HPDE6-E6E7 (cell line): ENCODE data around the gene PACRG.
"Not testable (repeated sequence)": the region's sequence is repeated elsewhere in the genome, so short reads cannot be mapped to it uniquely, and the experiment has no call there.

ENCODE experiments used
- DNase-seq: peaks from one replicate; pipeline ENCODE4 v3.0.0; 2011; ENCODE audit warnings: missing footprints; ENCODE audit errors: extremely low spot score

The PACRG gene

DNA sequence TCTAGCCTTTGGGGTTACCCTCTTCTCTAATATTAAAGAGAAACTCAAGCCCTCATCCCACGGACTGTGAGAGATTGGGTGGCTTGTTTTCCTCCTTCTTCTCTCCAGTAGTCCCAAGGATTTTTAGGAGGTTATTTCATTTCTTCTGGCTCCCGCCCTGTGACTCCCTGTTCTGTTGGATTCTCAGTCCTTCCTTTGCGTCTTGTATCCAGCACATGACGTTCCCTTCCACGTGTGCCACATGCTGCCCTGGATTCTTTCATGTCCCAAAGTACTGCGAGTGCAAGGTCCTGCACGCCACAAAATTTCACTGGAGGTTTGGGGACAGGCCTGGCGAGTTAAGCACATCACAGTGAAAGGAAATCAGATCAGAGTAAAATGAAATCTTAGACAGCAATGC lies 213.4 kb downstream of the PACRG start:
- no peak for DNase-seq

DNA sequence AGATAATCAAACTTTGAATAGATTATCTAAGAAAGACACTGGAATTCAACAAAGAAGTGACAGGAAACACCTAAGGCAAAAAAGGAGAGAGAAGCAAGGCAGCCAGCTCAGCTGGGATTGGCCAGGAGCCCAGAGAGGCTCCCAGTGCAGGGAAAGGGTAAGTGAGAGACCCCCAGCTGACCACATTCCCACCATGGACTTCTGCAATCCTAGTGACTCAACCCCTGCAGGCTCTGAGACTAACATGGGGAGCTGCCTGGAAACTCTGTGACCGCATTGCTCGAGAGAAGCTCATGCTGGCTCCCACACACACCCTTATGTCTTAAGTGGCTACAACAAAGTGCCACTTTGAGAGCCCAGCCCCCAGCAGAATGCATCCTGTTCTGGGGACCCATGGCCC lies 215.1 kb downstream of the PACRG start:
- DNase-seq: no peak

DNA sequence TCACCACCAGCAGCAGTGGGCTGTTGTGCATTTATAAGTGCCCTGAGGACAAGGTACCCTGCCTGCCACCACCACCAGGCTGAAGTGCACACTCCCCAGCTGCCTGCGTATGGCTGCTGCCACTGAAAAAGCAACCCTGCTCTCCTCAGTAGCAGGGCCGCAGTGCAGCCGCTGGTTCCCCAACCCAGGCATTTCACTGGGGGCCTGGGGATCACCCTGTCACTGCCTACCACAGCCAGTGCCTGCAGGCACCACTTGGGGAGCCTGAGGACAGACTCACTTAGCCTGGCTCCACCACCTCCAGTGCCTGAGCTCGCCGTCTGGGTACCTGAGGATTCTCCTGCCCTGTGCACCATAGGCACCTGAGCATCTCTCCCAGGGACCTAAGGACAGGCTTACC lies 215.6 kb downstream of the PACRG start:
- no peak for DNase-seq

DNA sequence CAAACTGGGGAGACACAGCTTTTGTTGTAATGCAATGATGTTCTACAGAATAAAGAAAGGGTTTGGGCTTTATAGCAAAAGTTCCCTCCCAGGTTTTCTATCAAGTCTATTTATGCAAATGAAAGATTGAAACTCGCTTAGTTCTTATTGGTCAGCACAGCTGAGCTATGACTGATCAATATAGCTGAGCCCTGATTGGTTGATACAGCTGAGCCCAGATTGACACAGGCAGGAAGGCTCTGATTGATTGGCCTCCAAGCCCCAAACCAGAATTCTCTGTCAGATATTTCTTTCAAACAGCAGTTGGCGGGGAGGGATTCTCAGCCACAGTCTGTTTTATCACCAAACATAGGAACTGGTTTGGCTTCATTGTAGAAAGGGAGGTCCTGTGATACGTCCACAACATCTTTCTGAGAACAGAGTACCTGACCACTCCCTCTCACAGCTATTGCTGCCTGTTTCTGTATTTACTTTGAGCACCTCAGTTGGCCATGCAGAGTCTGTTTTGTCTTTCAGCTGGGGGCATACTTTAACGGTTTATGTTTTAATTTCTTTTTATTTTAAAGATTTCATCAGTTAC lies 223.5 kb downstream of the PACRG start:
- no peak for DNase-seq

DNA sequence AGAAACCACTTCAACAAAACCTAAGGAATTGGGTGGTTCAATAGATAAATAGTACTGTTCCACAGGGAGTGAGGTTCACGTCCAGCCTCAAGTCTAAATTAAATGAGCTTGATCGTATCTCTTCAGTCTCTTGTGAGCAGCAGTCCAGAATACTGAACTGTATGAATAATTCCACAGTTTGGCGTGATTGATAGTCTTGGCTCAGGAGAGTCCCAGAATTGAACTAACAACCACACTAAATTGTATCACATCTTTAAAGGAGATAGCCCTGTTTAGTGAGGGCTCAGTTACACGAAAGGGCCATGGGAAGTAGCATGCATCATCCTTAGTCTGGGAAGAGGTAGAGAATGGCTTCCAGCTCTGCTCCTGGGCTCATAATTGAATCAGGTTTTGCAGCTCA lies 224.6 kb downstream of the PACRG start:
- no peak for DNase-seq

DNA sequence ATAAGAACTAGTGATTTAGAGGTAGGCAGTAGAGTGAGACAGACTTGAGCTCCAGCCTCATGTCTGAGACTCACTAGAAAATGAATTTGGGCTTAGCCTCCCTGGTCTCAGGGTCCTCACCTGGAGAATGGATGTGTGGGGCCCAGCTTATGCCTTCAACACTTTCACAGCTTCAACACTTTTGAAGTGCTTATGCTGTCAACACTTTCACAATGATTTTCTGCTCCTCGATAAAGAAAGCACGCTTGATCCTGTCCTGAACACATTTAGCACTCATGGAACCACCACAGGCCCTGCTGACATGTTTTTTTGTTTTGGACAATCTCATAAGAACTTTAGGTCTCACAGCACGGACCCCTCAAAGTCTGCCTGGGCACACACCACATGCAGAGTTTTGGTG lies 229.3 kb downstream of the PACRG start:
- no peak for DNase-seq

DNA sequence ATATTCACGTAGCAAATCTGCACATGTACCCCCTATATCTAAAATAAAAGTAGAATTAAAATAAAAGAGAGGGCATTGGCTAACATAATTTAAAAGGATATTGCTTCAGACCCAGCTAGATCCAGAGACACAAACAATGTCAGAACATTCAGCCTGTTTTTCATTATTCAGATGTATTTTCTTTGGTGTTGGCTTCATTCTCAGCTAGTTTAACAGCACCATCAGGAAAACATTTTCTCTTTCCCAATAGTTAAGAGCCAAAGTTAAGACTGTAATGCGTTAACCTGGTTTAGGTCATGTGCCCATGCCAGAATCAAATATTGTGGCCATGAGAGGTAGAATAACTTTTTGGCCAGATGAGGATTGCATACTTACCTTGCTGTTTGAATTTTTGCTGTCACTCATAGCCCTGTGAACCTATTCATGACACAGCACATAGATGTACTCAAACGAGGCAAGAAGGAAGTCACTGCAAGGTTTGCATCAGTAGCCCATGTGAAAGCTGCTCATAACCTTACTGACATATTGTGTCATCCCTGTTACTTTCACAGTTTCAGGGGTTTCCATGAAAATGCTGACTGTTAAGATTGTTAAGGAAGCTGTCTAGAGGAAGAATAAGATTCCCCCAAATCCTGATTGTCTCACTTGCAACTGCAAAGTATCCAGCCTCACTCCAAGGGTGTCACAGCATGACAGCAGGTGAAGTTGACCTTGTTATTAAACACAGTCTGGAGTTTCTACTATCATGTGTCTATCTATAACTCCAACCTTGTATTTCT lies 233.1 kb downstream of the PACRG start:
- DNase-seq: no peak

DNA sequence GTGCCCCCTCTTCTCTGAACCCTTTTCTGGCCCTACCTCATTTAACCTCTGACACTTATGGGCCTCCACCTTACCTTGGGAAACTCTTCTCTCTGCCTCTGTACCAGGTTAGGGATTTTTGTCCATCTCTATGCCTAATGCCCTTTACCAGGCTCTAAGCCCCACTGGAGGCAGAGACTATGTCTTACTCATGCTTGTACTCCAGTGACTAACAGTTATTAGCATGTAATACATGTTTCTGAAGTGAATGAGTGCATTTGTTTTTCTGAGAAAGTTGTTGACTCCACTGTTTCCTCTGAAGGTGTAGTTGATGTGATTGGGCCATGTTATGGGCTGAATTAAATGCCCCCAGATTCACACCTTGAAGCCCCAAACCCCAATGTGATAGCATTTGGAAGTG lies 234.3 kb downstream of the PACRG start:
- no peak for DNase-seq

DNA sequence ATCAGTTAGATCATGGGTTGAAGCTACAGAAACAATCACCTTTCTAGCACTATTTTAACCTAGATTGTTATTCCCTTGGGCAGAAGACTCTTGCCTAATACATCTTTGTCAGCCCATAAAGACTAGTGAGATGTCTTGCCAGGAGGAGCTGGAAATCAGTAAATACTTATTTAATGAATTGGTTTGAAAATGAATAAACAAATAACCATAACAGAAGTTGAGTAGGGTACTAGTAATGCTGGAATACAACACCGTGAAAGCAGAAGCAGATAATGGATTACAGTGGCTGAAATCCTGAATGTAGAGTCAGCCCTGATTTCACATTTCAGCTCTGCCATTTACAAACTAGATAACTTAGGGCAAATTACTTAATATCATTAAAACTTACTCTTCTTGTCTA lies 236.1 kb downstream of the PACRG start:
- DNase-seq: no peak

DNA sequence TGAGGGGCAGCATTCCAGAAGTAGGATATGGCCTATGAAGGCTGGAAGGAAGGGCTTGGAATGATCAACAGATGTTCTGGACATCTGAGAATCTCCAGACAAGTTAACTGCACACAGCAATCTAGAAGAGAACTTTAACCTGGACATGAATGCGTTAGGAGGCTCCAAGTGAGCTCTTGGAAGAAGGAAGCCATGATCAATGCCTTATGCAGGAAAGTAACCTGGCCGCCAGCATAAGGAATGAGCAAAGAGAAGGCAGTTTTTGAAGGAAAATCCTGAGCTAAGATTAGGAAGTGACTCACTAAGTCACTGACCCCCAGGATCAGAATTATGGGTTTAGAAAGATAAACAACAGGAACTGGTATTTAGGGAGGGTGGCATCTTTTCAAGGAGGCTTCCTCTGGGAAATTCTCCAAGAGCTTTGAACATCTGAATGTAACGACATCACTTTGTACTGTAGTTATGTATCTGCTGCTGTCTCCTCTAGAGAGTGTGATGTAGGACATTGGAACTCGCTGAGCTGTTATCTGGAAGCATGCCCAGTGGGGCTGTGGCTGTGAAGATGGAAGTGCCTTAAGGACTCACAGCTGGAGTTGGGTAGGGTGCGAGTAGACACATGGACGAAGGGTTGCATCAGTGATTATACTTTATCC lies 236.8 kb downstream of the PACRG start:
- no peak for DNase-seq

DNA sequence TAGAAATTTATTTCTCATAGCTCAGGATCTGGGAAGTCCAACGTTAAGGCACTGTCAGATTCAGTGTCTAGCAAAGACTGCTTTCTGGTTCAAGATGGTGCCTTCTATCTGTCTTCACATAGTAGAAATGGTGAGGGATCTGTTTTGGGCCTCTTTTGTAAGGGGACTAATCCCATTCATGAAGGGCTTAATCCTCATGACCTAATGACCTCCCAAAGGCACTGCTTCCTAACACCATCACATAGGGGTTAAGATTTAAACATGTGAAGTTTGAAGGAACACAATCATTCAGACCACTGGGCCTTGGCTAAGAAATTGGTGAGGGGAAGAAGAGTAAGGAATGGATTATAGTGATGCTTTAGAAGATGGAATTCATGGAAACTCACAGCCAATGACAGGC lies 237.6 kb downstream of the PACRG start:
- no peak for DNase-seq

DNA sequence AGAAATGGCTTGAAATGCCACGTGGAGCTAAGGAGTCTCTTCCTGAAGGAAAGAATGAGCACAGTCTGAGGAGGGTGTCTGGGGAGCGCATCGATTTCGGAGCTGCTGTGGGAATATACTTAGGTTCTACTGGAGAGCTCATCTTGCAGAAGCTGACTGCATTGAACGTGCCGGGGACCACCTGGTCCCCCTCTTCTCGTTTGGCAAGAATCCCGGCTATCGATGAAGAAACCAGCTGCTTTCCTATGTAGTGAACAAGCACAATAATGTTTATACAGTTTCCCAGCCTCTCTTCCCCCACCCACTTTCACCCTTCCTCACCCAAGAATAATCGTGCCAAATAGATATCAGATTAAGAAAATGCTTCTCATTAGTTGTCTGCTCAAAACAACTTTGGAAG lies 242.5 kb downstream of the PACRG start:
- no peak for DNase-seq

DNA sequence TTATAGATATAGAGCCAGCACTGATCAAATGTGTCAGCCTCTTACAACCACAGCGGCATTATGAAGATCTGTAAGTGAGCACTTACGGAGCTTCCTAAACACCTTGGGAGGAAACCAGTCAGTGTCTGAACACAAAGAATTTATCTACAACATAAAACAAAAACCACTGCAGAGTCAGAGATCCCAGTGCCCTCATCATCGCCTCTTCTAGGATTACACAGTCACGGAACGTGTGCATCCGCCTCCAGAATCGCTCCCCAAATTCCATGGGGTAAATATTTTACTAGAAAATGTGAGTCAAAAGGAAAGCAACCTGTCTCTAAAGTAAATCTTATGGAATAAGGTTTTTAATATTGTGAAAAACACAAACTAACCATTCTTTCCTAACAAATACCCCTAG lies 243.6 kb downstream of the PACRG start:
- no peak for DNase-seq

DNA sequence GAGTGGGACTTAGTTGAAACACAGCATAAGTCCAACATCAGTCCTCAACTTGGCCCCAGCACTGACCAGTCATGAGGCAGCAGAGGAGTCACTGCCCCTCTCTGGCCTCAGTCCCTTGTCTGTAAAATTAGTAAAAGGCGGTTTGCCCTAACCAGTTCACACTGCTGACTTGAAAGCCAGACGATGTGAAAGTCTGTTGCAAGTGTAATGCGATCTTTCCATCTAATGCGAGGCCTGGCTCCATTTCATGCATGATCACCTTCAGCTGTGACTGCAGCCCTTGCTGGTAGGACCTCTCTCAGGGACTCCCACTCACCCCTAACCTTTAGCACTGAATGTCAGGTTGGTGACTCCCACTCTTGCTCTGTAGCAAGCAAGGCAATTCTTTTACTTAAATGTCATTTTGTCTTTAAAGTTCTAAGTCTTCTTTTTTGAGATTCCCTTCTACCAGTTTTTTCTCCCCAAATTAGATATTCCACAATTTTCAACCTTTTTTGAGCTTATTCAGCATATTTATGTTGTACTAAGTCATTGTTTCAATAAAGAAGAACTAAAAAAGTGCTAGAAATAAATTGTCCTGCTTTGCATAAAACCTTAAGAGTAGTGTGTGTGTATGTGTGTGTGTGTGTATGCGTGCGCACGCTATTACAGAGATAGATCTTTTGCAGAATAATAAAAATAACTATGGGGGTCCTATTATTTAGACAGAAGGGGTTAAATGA lies 245.5 kb downstream of the PACRG start:
- DNase-seq: no peak

DNA sequence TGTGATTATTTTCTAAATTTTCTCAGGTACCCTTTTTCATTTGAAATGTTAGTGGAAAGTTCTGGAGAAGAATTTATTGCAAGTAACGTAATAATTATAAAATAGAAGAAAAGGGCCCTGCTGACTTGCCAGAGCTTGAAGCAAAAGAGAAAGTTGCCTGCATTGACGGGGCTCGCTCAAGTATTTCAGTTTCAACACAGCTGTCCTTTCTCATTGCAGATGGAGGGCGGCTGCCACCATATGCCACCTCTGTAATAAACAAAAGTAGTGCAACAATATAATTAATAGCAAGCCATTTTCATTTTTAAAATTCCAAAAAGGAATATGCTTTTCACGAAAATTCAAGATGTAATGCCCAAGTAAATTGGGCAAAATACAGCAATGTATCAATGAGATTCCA lies 246.2 kb downstream of the PACRG start:
- DNase-seq: no peak

DNA sequence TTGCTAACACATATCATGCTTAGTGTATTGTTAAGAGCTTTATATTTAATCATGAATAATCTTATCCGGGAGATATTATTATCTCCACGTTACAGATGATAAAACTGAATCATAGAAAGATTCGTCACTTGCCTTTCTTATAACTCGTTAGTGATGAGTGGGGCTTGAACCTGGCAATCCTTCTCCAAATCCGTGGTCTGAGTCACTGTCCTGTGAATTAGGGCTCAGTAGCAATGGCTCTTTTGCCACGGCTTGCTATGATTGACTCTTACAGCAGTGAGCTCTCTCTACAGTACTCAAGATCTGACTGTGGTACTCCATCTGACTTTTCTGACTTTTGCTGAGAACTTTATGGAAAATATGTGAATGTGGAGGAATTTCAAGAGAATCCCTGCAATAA lies 246.9 kb downstream of the PACRG start:
- no peak for DNase-seq

DNA sequence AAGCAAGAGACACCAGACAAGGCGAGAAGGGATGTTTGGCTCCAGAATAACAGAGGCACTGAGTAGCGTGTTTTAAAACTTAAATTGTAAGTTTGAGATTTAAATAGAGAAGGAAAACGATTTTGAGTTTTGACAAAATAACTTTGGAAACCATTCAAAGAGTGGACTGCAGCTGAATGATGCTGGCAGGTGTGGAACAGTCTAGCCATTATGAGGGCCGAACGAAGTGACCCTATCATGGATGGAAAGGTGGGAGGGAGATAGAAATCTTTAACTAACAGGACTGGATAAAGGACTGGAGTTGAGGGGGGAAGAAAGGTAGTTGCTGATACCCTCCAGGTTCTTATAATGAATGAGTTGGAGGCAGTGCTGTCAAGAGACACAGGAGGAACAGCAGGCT lies 248.4 kb downstream of the PACRG start:
- DNase-seq: no peak

DNA sequence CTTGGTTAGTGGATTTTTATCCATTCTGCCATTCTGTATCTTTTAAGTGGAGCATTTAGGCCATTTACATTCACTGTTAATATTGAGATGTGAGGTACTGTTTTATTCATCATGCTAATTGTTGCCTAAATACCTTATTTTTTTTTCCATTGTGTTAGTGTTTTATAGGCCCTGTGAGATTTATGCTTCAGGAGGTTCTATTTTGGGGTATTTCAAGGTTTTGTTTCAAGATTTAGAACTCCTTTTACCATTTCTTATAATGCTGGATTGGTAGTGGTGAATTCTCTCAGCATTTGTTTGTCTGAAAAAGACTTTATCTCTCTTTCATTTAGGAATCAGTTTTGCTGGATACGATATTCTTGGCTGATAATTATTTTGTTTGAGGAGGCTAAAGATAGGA lies 255.5 kb downstream of the PACRG start:
- DNase-seq: not testable (repeated sequence)

DNA sequence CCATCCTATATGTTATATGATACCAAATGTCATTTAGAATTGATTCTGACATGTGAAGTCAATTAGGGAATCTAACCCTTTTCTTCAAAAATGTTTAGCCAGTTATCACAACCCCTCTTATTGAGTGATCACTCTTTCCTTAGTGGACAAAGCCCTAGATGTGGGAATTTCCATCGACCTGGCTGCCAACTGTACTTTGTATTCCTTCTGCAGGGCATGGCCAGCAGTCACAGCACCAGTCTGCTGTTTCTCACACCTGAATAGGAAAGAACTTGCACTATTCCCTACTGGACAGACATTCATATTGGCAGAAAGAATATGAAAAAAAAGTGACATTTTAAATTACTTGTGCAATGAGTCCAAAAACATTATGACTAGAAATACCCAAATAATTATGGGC lies 271.0 kb downstream of the PACRG start:
- no peak for DNase-seq

DNA sequence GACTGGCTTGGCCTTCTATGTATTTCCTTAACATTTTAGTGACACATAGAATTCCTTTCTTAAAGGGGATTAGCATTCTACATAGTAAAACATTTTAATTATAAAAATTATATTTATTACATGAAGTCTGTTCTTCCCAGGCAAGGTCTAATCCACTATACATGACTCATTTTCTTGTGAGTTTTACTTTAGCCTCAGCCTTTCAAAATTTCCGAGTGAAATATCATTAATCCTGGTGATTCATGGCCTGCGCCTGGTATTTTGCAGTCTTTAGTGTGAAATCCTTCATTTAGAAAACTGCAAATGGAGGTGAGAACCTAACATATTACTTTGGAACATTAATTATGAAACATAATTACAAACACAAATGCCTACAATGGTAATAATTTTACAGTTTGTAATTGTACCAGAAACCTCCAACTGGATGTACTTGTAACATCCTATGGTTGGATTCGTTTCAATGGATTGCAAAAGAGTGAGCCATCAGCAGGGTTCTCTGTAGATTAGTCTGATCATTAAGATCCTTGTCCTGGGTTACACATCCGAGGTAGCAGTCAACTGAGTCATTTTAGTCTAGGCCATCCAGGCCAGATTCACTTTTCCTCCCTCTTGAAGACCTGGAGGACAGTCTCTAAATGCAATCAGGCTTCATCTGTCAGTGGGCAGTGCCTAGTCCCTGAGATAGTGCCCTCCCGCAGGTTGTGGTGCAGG lies 272.0 kb downstream of the PACRG start:
- no peak for DNase-seq

DNA sequence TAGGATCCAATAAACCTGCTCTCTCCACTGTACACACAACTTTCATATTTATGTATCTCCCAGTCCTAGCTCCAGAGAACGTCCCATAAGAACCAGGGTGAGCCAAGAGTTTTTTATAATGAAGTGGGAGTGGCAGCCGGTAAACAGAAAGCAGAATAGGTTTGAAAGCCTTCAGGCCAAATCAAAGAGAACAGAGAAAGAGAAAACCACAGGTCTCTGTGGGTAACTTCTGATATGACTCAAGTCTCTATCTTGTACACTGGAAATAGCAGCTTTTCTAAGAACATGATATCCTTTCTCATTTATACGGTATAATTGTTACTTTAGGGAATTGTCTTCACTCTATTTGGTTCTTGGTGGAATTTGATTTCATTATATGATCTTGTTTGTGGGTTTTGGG lies 273.6 kb downstream of the PACRG start:
- no peak for DNase-seq

DNA sequence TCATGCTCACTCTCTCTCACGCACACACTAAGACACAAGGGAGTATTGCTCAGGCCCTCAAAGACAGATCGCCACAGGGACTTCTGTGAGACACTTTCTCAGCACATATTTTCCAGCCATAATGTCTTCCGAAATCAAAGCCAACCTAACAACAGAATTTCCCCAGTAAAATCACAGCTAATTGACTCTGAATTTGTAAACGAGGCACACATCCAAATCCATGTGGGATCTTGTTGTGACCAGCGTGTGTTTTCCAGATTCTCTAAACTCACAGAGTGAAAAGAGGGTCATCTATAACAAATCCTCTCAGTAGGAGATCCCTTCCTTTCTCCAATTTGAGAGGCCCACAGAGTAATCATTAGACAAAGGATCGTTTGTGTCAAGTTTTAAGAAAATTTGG lies 280.4 kb downstream of the PACRG start:
- DNase-seq: no peak
